ENCODE results near the gene ARHGEF10L.

Gene ARHGEF10L

GRCh38 chr1:17582124-17582774, 42.8 kb downstream of the ARHGEF10L start:
- no peak overlapping the region for H3K4me3 ChIP-seq (ENCODE audit: low read depth, low read length)
- CTCF ChIA-PET, result interaction anchor here (0.6 to 1.8 kb wide), 4 partner anchors 9 to 642 kb away, joined by 3 to 4 read pairs (median 3); no protein-coding TSS in a partner anchor
- no peak for TF ChIP-seq MEIS1 (CRISPR knock-in tag; IDR thresholded peaks at IDR 0.05; ENCODE audit: borderline replicate concordance)
- no peak for TF ChIP-seq GLI4 (tag by site-specific recombination; IDR thresholded peaks at IDR 0.05)
- no peak for TF ChIP-seq ZFHX2 (tag by site-specific recombination; conservative IDR thresholded peaks at IDR 0.05)
- TF ChIP-seq MYNN (tag by site-specific recombination; IDR thresholded peaks at IDR 0.05; ENCODE audit: borderline replicate concordance), result no peak
- no peak for TF ChIP-seq YY1 (tag by site-specific recombination; IDR thresholded peaks at IDR 0.05)
- no peak for TF ChIP-seq ZNF354C (tag by site-specific recombination; IDR thresholded peaks at IDR 0.05; ENCODE audit: borderline replicate concordance, low read depth)
- POLR2A ChIA-PET, result interaction anchor here (0.6 to 1.2 kb wide), 2 partner anchors 14 to 696 kb away, joined by 4 read pairs; no protein-coding TSS in a partner anchor
- H3K27ac ChIP-seq (ENCODE audit: extremely low read depth, low read depth, low read length), result no peak overlapping the region
- H3K36me3 ChIP-seq (ENCODE audit: control insufficient read depth in 2 of 2, insufficient read depth in 1 of 2, low read length in 2 of 2), result no peaks in the 10 kb centered on the region
- no peaks in the 10 kb centered on the region for H3K4me1 ChIP-seq (ENCODE audit: control insufficient read depth, insufficient read depth, low read length)
- no peaks in the 10 kb centered on the region for H3K9me3 ChIP-seq (ENCODE audit: control insufficient read depth, insufficient read depth, low read depth, low read length)

GRCh38 chr1:17584539-17584938, 45.0 kb downstream of the ARHGEF10L start:
- Histone ChIP-seq H3K27ac (ENCODE audit: extremely low read depth, low read depth, low read length) (no peak overlapping the region), H3K36me3 (ENCODE audit: control insufficient read depth in 2 of 2, insufficient read depth in 1 of 2, low read length in 2 of 2) (no peaks in the 10 kb centered on the region), H3K9me3 (ENCODE audit: control insufficient read depth, insufficient read depth, low read depth, low read length) (no peaks in the 10 kb centered on the region), H3K4me3 (ENCODE audit: low read depth, low read length) (no peak overlapping the region), H3K4me1 (ENCODE audit: control insufficient read depth, insufficient read depth, low read length) (peaks cover 4% of the 10 kb centered on the region)
- peak; percentile 95 for TF ChIP-seq ZNF623 (tag by site-specific recombination; IDR thresholded peaks at IDR 0.05)
- no peak for TF ChIP-seq SP2 (tag by site-specific recombination; IDR thresholded peaks at IDR 0.05)
- no peak for TF ChIP-seq ZNF530 (tag by site-specific recombination; IDR thresholded peaks at IDR 0.05; ENCODE audit: low read depth)
- no peak for TF ChIP-seq ZNF423 (tag by site-specific recombination; IDR thresholded peaks at IDR 0.05)
- TF ChIP-seq ZNF138 (tag by site-specific recombination; IDR thresholded peaks at IDR 0.05; ENCODE audit: borderline replicate concordance), result no peak
- no peak for TF ChIP-seq ZNF510 (tag by site-specific recombination; IDR thresholded peaks at IDR 0.05; ENCODE audit: insufficient replicate concordance)
- no peak for TF ChIP-seq ZNF23 (tag by site-specific recombination; IDR thresholded peaks at IDR 0.05; ENCODE audit: borderline replicate concordance)
- ChIA-PET POLR2A (no interaction called here), CTCF (interaction anchor here (1.0 to 1.9 kb wide), 5 partner anchors 10 to 22 kb away, joined by 3 to 8 read pairs (median 4); no protein-coding TSS in a partner anchor)

- Histone ChIP-seq H3K9me3 (ENCODE audit: control insufficient read depth, insufficient read depth, low read depth, low read length) (no peaks in the 10 kb centered on the region), H3K27ac (ENCODE audit: extremely low read depth, low read depth, low read length) (no peak overlapping the region), H3K36me3 (ENCODE audit: control insufficient read depth in 2 of 2, insufficient read depth in 1 of 2, low read length in 2 of 2) (peaks cover 0 to under 1% of the 10 kb centered on the region in 2 experiments; a peak in 1 of 3 replicates), H3K4me1 (ENCODE audit: control insufficient read depth, insufficient read depth, low read length) (peaks cover 4% of the 10 kb centered on the region), H3K4me3 (ENCODE audit: low read depth, low read length) (no peak overlapping the region)
- CTCF ChIA-PET, result interaction anchor here (1.1 to 1.9 kb wide), 3 partner anchors 13 to 21 kb away, joined by 3 to 8 read pairs (median 4); no protein-coding TSS in a partner anchor
- POLR2A ChIA-PET, result no interaction called here
- TF ChIP-seq ZNF155 (tag by site-specific recombination; IDR thresholded peaks at IDR 0.05) (no peak), ZNF621 (tag by site-specific recombination; IDR thresholded peaks at IDR 0.05) (no peak), ZNF792 (tag by site-specific recombination; IDR thresholded peaks at IDR 0.05) (no peak), ELK4 (IDR thresholded peaks at IDR 0.05; ENCODE audit: borderline replicate concordance, low read depth, low read length) (no peak), ZNF214 (tag by site-specific recombination; IDR thresholded peaks at IDR 0.05; ENCODE audit: borderline replicate concordance) (no peak), ZNF366 (tag by site-specific recombination; conservative IDR thresholded peaks at IDR 0.05) (no peak)
- TF ChIP-seq, protein P1, sequence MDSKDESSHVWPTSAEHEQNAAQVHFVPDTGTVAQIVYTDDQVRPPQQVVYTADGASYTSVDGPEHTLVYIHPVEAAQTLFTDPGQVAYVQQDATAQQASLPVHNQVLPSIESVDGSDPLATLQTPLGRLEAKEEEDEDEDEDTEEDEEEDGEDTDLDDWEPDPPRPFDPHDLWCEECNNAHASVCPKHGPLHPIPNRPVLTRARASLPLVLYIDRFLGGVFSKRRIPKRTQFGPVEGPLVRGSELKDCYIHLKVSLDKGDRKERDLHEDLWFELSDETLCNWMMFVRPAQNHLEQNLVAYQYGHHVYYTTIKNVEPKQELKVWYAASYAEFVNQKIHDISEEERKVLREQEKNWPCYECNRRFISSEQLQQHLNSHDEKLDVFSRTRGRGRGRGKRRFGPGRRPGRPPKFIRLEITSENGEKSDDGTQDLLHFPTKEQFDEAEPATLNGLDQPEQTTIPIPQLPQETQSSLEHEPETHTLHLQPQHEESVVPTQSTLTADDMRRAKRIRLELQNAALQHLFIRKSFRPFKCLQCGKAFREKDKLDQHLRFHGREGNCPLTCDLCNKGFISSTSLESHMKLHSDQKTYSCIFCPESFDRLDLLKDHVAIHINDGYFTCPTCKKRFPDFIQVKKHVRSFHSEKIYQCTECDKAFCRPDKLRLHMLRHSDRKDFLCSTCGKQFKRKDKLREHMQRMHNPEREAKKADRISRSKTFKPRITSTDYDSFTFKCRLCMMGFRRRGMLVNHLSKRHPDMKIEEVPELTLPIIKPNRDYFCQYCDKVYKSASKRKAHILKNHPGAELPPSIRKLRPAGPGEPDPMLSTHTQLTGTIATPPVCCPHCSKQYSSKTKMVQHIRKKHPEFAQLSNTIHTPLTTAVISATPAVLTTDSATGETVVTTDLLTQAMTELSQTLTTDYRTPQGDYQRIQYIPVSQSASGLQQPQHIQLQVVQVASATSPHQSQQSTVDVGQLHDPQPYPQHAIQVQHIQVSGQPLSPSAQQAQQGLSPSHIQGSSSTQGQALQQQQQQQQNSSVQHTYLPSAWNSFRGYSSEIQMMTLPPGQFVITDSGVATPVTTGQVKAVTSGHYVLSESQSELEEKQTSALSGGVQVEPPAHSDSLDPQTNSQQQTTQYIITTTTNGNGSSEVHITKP (tag by site-specific recombination; IDR thresholded peaks at IDR 0.05), result no peak
- TF ChIP-seq, protein P2, sequence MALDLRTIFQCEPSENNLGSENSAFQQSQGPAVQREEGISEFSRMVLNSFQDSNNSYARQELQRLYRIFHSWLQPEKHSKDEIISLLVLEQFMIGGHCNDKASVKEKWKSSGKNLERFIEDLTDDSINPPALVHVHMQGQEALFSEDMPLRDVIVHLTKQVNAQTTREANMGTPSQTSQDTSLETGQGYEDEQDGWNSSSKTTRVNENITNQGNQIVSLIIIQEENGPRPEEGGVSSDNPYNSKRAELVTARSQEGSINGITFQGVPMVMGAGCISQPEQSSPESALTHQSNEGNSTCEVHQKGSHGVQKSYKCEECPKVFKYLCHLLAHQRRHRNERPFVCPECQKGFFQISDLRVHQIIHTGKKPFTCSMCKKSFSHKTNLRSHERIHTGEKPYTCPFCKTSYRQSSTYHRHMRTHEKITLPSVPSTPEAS (tag by site-specific recombination; IDR thresholded peaks at IDR 0.05), result no peak
These were observed 45.9 kb downstream of the ARHGEF10L start for GRCh38 chr1:17585266-17585987.
